NB4 (cell line): ENCODE data around the gene OPA1.

Source experiments
- POLR2A ChIP-seq: IDR thresholded peaks from 2 replicates; pipeline ENCODE4 v1.6.1; 2011; ENCODE audit warnings: mild to moderate bottlenecking; ENCODE audit not compliant: insufficient read length; ENCODE audit errors: extremely low read depth
- TF ChIP-seq, protein P1 (sequence below): IDR thresholded peaks from one replicate; pipeline ENCODE4 v1.5.1; 2012; ENCODE audit warnings: low read depth, low read length

GRCh38 chr3:193704431-193704830, 111.4 kb downstream of the OPA1 start:
- no peak for TF ChIP-seq POLR2A
- TF ChIP-seq, protein P1, sequence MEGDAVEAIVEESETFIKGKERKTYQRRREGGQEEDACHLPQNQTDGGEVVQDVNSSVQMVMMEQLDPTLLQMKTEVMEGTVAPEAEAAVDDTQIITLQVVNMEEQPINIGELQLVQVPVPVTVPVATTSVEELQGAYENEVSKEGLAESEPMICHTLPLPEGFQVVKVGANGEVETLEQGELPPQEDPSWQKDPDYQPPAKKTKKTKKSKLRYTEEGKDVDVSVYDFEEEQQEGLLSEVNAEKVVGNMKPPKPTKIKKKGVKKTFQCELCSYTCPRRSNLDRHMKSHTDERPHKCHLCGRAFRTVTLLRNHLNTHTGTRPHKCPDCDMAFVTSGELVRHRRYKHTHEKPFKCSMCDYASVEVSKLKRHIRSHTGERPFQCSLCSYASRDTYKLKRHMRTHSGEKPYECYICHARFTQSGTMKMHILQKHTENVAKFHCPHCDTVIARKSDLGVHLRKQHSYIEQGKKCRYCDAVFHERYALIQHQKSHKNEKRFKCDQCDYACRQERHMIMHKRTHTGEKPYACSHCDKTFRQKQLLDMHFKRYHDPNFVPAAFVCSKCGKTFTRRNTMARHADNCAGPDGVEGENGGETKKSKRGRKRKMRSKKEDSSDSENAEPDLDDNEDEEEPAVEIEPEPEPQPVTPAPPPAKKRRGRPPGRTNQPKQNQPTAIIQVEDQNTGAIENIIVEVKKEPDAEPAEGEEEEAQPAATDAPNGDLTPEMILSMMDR, result no peak
